Left ventricle myocardium inferior (tissue), 1 donor: ENCODE results near the gene CFI. TPM values are rescaled to one million over a fixed set of nuclear protein-coding genes. Genes with fewer than 3 reads are reported as not detected.

ENCODE experiments used
- DNase-seq: peaks from one replicate; pipeline ENCODE4 v3.0.0-alpha.2; 2020
- H3K27ac ChIP-seq: fragments of 200-600 bp; replicated peaks from 2 replicates; pipeline ENCODE4 v1.8.0; 2021
- H3K27me3 ChIP-seq: fragments of 200-600 bp; 2 replicates; pipeline ENCODE4 v1.8.0; 2021; ENCODE audit warnings: low read depth
- H3K36me3 ChIP-seq: fragments of 200-600 bp; 2 replicates; pipeline ENCODE4 v1.8.0; 2021
- H3K4me1 ChIP-seq: fragments of 200-600 bp; 2 replicates; pipeline ENCODE4 v1.8.0; 2021
- H3K4me3 ChIP-seq: fragments of 200-600 bp; 2 replicates; pipeline ENCODE4 v1.8.0; 2021; ENCODE audit warnings: mild to moderate bottlenecking, moderate library complexity
- H3K9me3 ChIP-seq: fragments of 200-600 bp; replicated peaks from 2 replicates; pipeline ENCODE4 v1.8.0; 2021
- intact Hi-C: fragments of 100-400 bp; cut with micrococcal nuclease; formaldehyde crosslinking; loops from one replicate; pipeline ENCODE4 v1.11.0; 2022
- total RNA-seq: library from RNA; stranded (reverse); fragmentation: NEBNext Ultra II Directional; extraction: Animal tissue kit (Norgen Biotek cat#: 25700); gene quantifications from one replicate; pipeline ENCODE4 v1.2.1, GENCODE V29; 2021
- TF ChIP-seq, protein P1 (sequence below): fragments of 200-600 bp; IDR thresholded peaks from 2 replicates; pipeline ENCODE4 v1.8.0; 2021; ENCODE audit warnings: antibody characterized with exemption, mild to moderate bottlenecking, borderline replicate concordance
- donor health status: DM: no; HTN: yes; CAD: no; lungs with severe emphysema.

Gene CFI
- total RNA-seq, 1 donor from 2014 or later = 6.8 TPM

- Histone ChIP-seq H3K27ac (no peak overlapping the region), H3K4me3 (no peak overlapping the region), H3K36me3 (peaks cover 4% of the 10 kb centered on the region), H3K4me1 (no peaks in the 10 kb centered on the region), H3K27me3 (no peaks in the 10 kb centered on the region), H3K9me3 (no peaks in the 10 kb centered on the region)
- no peak for DNase-seq
- TF ChIP-seq, protein P1, sequence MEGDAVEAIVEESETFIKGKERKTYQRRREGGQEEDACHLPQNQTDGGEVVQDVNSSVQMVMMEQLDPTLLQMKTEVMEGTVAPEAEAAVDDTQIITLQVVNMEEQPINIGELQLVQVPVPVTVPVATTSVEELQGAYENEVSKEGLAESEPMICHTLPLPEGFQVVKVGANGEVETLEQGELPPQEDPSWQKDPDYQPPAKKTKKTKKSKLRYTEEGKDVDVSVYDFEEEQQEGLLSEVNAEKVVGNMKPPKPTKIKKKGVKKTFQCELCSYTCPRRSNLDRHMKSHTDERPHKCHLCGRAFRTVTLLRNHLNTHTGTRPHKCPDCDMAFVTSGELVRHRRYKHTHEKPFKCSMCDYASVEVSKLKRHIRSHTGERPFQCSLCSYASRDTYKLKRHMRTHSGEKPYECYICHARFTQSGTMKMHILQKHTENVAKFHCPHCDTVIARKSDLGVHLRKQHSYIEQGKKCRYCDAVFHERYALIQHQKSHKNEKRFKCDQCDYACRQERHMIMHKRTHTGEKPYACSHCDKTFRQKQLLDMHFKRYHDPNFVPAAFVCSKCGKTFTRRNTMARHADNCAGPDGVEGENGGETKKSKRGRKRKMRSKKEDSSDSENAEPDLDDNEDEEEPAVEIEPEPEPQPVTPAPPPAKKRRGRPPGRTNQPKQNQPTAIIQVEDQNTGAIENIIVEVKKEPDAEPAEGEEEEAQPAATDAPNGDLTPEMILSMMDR = no peak
- intact Hi-C loops = no loop called here
These were observed 79.4 kb downstream of the CFI start for GRCh38 chr4:109722357-109722756.

DNA sequence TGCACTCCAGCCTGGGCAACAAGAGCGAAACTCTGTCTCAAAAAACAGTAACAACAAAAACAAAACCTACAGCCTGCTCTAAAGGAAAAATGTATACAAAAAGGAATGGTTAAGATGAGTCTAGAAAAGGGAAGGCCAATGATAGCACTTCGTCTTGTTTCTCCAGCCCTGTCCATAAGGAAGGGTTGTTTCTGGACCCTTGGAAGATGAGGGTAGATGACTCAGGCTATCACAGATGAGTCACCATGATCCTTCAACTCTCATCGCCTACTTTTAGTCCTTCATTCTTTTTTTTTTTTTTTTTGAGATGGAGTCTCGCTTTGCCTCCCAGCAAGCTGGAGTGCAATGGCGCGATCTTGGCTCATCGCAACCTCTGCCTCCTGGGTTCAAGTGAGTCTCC is 80.8 kb downstream of the CFI start:
- TF ChIP-seq, protein P1 = no peak
- no peak for DNase-seq
- intact Hi-C loops = no loop called here
- H3K27me3 ChIP-seq = no peaks in the 10 kb centered on the region
- no peaks in the 10 kb centered on the region for H3K9me3 ChIP-seq
- no peaks in the 10 kb centered on the region for H3K4me1 ChIP-seq
- peaks cover 17% of the 10 kb centered on the region for H3K36me3 ChIP-seq
- no peak overlapping the region for H3K4me3 ChIP-seq
- H3K27ac ChIP-seq = no peak overlapping the region

DNA sequence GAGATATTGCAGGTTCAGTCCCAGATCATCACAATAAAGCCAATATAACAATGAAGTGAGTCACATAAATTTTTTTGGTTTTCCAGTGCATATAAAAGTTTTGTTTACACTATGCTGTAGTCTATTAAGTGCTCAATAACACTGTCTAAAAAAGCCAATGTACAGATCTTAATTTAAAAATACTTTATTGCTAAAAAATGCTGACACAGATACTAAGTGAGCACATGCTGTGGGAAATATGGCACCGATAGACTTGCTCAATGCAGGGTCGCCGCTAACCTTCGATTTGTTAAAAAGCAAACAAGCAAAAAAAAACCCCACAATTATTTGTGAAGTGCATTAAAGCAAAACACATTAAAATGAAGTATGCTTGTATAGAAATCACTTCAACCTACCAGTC is 82.2 kb downstream of the CFI start:
- Histone ChIP-seq H3K27me3 (no peaks in the 10 kb centered on the region), H3K36me3 (peaks cover 20% of the 10 kb centered on the region), H3K4me1 (no peaks in the 10 kb centered on the region), H3K9me3 (no peaks in the 10 kb centered on the region), H3K4me3 (no peak overlapping the region), H3K27ac (no peak overlapping the region)
- intact Hi-C loops = no loop called here
- TF ChIP-seq, protein P1 = no peak
- no peak for DNase-seq

DNA sequence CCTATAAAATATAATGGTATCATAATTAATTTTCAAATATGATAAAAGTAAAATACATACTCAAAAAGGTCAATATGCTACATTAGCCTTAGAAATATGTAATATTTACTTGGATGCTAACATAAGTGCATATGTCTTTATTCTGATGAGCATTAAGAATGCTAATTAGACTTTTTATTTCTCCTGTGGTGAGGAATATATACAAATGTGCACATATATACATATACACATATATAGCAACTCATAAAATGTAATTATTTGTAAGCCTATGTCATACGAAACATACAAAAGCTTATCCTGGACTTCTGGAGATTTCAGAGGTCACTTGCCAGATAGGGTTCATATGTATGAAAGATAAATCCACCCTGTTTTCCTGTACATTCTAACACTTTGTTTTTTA is 83.0 kb downstream of the CFI start:
- Histone ChIP-seq H3K4me3 (no peak overlapping the region), H3K27ac (no peak overlapping the region), H3K9me3 (no peaks in the 10 kb centered on the region), H3K27me3 (no peaks in the 10 kb centered on the region), H3K36me3 (peaks cover 28% of the 10 kb centered on the region), H3K4me1 (no peaks in the 10 kb centered on the region)
- TF ChIP-seq, protein P1 = no peak
- DNase-seq = no peak
- intact Hi-C loops = no loop called here

DNA sequence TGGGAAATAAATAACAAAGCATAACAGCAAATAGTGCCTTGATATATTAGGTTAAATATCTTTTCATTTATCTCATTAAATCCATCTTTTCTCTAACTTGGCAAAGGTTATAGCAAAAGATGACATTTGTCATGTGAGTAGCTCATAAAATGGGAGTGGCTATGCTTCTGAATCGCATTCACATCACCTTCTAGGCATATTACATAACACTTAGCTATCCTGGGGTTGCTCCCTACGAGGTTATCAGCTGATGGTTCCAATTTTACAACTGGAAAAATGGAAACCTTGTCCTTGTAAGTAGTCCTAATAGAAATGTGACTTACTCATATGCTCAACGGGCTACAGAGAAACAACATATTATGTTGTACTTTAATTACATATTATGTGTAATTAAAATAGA is 88.3 kb downstream of the CFI start:
- no peak overlapping the region for H3K27ac ChIP-seq
- intact Hi-C loops = no loop called here
- no peak for DNase-seq
- no peaks in the 10 kb centered on the region for H3K27me3 ChIP-seq
- peaks cover 49% of the 10 kb centered on the region for H3K36me3 ChIP-seq
- no peaks in the 10 kb centered on the region for H3K9me3 ChIP-seq
- TF ChIP-seq, protein P1 = no peak
- H3K4me1 ChIP-seq = no peaks in the 10 kb centered on the region
- H3K4me3 ChIP-seq = no peak overlapping the region

- no peaks in the 10 kb centered on the region for H3K9me3 ChIP-seq
- intact Hi-C loops = no loop called here
- peaks cover 5% of the 10 kb centered on the region for H3K4me1 ChIP-seq
- TF ChIP-seq, protein P1 = no peak
- no peak for DNase-seq
- no peak overlapping the region for H3K4me3 ChIP-seq
- H3K36me3 ChIP-seq = peaks cover 26% of the 10 kb centered on the region
- H3K27ac ChIP-seq = no peak overlapping the region
- no peaks in the 10 kb centered on the region for H3K27me3 ChIP-seq
These were observed 92.8 kb downstream of the CFI start for GRCh38 chr4:109708990-109709389.
